ENCODE results near the gene TMTC2. TPM values are rescaled to one million over a fixed set of nuclear protein-coding genes. Genes with fewer than 3 reads are reported as not detected.
"Not testable (repeated sequence)": the region's sequence is repeated elsewhere in the genome, so short reads cannot be mapped to it uniquely, and the experiment has no call there.

The TMTC2 gene
- total and polyA plus RNA-seq, 2 donors (not counting 3 experiments of a cell fraction or from before 2014, with no cell fraction given) = 4.1 to 7.8 TPM

- Histone ChIP-seq H2AFZ (ENCODE audit: low read depth, low read length) (no peak overlapping the region), H3K4me3 (replicated peaks in 1 of 3; ENCODE audit: insufficient read depth in 1 of 3, low read depth in 1 of 3, low read length in 3 of 3) (no peak overlapping the region), H3K4me2 (ENCODE audit: insufficient read depth, low read length) (no peak overlapping the region), H3K27me3 (ENCODE audit: control insufficient read depth in 2 of 2, insufficient read depth in 2 of 2, low read length in 2 of 2) (no peaks in the 10 kb centered on the region), H3K27ac (ENCODE audit: insufficient read depth, low read depth, low read length) (no peak overlapping the region), H3K9ac (replicated peaks; ENCODE audit: extremely low read depth, insufficient read depth, low read length) (no peak overlapping the region), H3K79me2 (ENCODE audit: control insufficient read depth, insufficient read depth, low read length) (no peaks in the 10 kb centered on the region), H3K9me3 (replicated peaks; ENCODE audit: control insufficient read depth, insufficient read depth, low read length) (no peaks in the 10 kb centered on the region), H4K20me1 (replicated peaks; ENCODE audit: control insufficient read depth, extremely low read depth, insufficient read depth, low read length) (no peaks in the 10 kb centered on the region), H3K9me1 (replicated peaks; ENCODE audit: control insufficient read depth, extremely low read depth, insufficient read depth, low read length) (no peaks in the 10 kb centered on the region), H3K4me1 (ENCODE audit: control insufficient read depth, extremely low read depth, insufficient read depth, low read length) (no peaks in the 10 kb centered on the region), H3K36me3 (ENCODE audit: control insufficient read depth in 2 of 2, extremely low read depth in 1 of 2, insufficient read depth in 2 of 2, low read length in 2 of 2) (no peaks in the 10 kb centered on the region)
- dilution Hi-C loops (cut with MboI; ENCODE audit: extremely low pct_ligation_motif_present, low sequenced_read_pairs) (no loop called here), intact Hi-C loops (cut with micrococcal nuclease) (no loop called here)
- BruUV-seq (replicated peaks) = no TSS peak
- POLR2A ChIA-PET = no interaction called here
- DNase-seq (ENCODE audit: low read depth, low spot score) (no peak), FAIRE-seq (no peak)
- TF ChIP-seq CTCF (IDR thresholded peaks at IDR 0.05; ENCODE audit: extremely low read depth in 1 of 2, insufficient read depth in 1 of 2, low read depth in 1 of 2, low read length in 2 of 2) = no peak
- no peak for TF ChIP-seq JUN (IDR thresholded peaks at IDR 0.05; ENCODE audit: borderline replicate concordance, insufficient read depth, insufficient read length, low read depth)
- TF ChIP-seq, protein P1, sequence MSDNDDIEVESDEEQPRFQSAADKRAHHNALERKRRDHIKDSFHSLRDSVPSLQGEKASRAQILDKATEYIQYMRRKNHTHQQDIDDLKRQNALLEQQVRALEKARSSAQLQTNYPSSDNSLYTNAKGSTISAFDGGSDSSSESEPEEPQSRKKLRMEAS (IDR thresholded peaks at IDR 0.05; ENCODE audit: insufficient read depth, insufficient read length) = no peak
- no peak for TF ChIP-seq FOS (IDR thresholded peaks at IDR 0.05; ENCODE audit: borderline replicate concordance, insufficient read depth, low read length)
- TF ChIP-seq POLR2A (IDR thresholded peaks at IDR 0.05; ENCODE audit: low read depth, low read length) = no peak
- TF ChIP-seq POLR2AphosphoS5 (IDR thresholded peaks at IDR 0.05; ENCODE audit: insufficient read depth, low read depth, low read length) = no peak
- TF ChIP-seq EZH2 (IDR thresholded peaks at IDR 0.05; ENCODE audit: borderline replicate concordance, low read depth, low read length, severe bottlenecking) = no peak
- TF ChIP-seq GATA2 (IDR thresholded peaks at IDR 0.05; ENCODE audit: insufficient read depth, insufficient read length, low read depth, low read length) = no peak
- TF ChIP-seq MYC (IDR thresholded peaks at IDR 0.05; ENCODE audit: low read depth, low read length) = no peak
- CTCF ChIA-PET = no interaction called here
Measured at GRCh38 chr12:82804601-82805000, 117.9 kb downstream of the TMTC2 start.

- CTCF ChIA-PET; BruUV-seq (replicated peaks): not testable (repeated sequence)
Measured at GRCh38 chr12:82805004-82805403, 118.3 kb downstream of the TMTC2 start.

More at GRCh38 chr12:82805004-82805403, 118.3 kb downstream of the TMTC2 start:
- H3K4me2 ChIP-seq (ENCODE audit: insufficient read depth, low read length); POLR2A ChIA-PET; H3K27me3 ChIP-seq (ENCODE audit: control insufficient read depth in 2 of 2, insufficient read depth in 2 of 2, low read length in 2 of 2); H3K9me1 ChIP-seq (replicated peaks; ENCODE audit: control insufficient read depth, extremely low read depth, insufficient read depth, low read length); H3K79me2 ChIP-seq (ENCODE audit: control insufficient read depth, insufficient read depth, low read length); dilution Hi-C loops (cut with MboI; ENCODE audit: extremely low pct_ligation_motif_present, low sequenced_read_pairs); FAIRE-seq; DNase-seq (ENCODE audit: low read depth, low spot score); H3K4me3 ChIP-seq (replicated peaks in 1 of 3; ENCODE audit: insufficient read depth in 1 of 3, low read depth in 1 of 3, low read length in 3 of 3); H4K20me1 ChIP-seq (replicated peaks; ENCODE audit: control insufficient read depth, extremely low read depth, insufficient read depth, low read length); H3K27ac ChIP-seq (ENCODE audit: insufficient read depth, low read depth, low read length); H3K9me3 ChIP-seq (replicated peaks; ENCODE audit: control insufficient read depth, insufficient read depth, low read length); H3K36me3 ChIP-seq (ENCODE audit: control insufficient read depth in 2 of 2, extremely low read depth in 1 of 2, insufficient read depth in 2 of 2, low read length in 2 of 2); intact Hi-C loops (cut with micrococcal nuclease); H3K9ac ChIP-seq (replicated peaks; ENCODE audit: extremely low read depth, insufficient read depth, low read length); H2AFZ ChIP-seq (ENCODE audit: low read depth, low read length); H3K4me1 ChIP-seq (ENCODE audit: control insufficient read depth, extremely low read depth, insufficient read depth, low read length): not testable (repeated sequence)
